ENCODE measurements around the gene SYT17.

GRCh38 chr16:19128454-19129200 lies 39.4 kb upstream of the SYT17 start:
- TF ChIP-seq, protein P1, sequence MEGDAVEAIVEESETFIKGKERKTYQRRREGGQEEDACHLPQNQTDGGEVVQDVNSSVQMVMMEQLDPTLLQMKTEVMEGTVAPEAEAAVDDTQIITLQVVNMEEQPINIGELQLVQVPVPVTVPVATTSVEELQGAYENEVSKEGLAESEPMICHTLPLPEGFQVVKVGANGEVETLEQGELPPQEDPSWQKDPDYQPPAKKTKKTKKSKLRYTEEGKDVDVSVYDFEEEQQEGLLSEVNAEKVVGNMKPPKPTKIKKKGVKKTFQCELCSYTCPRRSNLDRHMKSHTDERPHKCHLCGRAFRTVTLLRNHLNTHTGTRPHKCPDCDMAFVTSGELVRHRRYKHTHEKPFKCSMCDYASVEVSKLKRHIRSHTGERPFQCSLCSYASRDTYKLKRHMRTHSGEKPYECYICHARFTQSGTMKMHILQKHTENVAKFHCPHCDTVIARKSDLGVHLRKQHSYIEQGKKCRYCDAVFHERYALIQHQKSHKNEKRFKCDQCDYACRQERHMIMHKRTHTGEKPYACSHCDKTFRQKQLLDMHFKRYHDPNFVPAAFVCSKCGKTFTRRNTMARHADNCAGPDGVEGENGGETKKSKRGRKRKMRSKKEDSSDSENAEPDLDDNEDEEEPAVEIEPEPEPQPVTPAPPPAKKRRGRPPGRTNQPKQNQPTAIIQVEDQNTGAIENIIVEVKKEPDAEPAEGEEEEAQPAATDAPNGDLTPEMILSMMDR (IDR thresholded peaks at IDR 0.05; ENCODE audit: poor library complexity) = no peak
- no peak for TF ChIP-seq EZH2 (IDR thresholded peaks at IDR 0.05; ENCODE audit: borderline replicate concordance)

Measured in hepatocyte (in vitro differentiated cells).